GM19328 (cell line): Measurements from ENCODE around the gene CFAP299.
"Not testable (repeated sequence)": the region's sequence is repeated elsewhere in the genome, so short reads cannot be mapped to it uniquely, and the experiment has no call there.

ENCODE experiments used
- ATAC-seq: cut with Tn5 transposase; IDR thresholded peaks from one replicate; pipeline ENCODE4 v1.9.1; 2021; ENCODE audit warnings: mild to moderate bottlenecking, moderate library complexity; ENCODE audit not compliant: unreplicated experiment

Gene CFAP299

DNA sequence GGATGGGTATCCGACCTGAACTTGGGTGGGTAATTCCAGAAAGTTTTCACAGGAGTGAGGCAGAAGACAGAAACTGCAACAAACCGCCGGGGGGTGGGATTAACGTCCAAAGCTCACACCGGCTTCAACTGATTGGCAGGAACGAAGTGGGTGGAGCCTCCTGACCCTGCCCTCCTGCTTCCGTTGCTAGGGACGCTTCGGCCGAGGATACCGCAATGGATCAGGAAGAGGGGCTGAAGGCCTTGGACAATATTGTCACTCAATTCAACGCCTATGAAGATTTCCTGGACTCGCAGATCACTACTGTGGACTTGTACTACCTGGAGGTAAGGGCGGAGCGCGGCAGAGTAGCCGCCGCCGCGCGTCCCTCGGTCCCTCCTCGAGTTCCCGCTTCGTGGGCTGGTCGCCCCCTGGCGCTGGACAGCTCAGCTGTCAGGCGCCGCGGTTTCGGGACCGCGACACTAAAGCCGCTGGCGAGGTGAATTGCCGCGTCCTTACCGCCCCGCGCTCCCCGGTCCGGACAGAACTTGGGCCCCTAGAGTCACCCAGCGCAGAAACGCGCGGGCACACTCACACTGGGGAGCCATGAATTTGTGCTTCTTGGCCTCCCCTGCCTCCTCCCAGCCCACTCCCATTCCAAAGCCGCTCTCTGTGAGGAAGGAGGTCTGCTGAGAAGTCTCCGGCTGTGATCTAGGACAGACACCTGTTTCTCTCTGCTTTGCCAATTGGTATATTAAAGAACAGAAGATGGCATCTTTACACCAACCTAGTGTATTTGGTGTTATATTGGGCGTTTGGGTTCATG is at the start of gene CFAP299:
TSS of gene CFAP299 (plus strand) at position 177 of the 805 bp plus-strand sequence.
- ATAC-seq, result peak; percentile 99

DNA sequence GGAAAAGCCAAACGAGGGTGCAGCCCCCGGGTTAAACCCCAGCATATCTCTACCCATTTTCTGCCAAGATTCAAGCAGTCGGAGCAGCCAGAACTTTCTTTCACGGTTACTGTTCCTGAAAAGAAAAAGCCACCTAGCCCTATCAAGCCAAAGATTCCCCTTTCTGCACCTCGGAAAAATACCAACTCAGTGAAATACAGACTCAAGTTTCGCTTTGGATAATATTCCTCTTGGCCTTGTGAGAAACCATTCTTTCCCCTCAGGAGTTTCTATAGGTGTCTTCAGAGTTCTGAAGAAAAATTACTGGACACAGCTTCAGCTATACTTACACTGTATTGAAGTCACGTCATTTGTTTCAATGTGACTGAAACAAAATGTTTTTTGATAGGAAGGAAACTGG is 49.1 kb upstream of the CFAP299 start:
- no peak for ATAC-seq

- not testable (repeated sequence) for ATAC-seq
These were observed 44.9 kb upstream of the CFAP299 start for GRCh38 chr4:80290665-80291064.

DNA sequence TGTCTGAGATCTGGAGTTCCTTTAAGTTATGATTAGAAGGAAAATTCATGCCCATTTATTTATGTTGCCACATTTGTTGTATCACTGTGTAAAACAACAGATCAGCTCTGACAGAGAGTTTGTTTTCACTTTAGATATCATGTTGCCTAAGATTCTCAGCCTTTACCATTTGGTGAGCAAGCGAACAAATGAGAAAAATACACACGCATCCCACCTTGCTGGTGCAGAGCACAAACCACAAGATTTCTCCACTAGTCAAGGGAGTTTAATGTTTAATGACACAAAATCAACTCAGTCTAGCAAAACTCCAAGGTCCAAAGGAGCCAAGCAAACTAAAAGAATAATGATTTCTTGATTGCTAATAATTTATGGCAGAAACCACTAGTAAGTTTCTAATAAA is 41.3 kb upstream of the CFAP299 start:
- ATAC-seq, result no peak

DNA sequence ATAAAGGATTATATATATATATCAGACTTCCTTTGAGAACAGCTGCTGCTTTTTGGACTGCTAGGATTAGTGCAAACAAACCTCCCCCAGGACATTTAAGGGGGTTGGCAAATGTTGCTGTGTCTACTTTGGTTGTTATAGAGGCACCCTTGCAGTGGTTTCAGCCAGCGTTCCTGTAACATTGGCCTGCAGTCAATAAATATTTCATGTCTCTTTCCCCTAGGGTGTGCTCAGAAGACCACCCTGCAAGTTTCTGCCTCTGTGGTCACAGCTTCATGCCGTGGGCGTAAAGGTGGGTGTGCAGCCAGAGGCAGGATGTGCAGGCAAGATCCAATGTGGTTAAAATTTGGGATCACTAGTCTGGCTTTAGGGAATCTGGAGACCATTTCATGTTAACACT is 40.2 kb upstream of the CFAP299 start:
- ATAC-seq, result no peak

DNA sequence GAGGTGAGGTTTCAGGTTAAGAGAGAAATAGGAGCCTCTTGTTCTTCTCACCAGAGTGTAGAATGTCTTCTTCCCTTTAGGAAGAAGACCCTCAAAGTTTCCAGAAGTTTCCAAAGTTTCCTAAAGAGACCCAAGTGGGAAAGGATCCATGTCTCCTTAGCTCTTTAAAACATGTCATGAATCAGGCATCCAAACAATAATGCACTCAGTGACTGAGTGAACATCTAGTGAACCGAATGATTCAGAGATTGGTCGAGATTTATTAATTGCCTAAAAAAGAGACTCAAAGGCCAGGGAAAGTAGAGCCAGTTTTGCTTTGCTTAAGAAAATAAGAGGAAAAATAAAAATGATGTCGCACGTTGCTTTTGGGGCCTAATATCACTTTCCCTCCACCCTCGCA is 39.7 kb upstream of the CFAP299 start:
- ATAC-seq, result no peak

DNA sequence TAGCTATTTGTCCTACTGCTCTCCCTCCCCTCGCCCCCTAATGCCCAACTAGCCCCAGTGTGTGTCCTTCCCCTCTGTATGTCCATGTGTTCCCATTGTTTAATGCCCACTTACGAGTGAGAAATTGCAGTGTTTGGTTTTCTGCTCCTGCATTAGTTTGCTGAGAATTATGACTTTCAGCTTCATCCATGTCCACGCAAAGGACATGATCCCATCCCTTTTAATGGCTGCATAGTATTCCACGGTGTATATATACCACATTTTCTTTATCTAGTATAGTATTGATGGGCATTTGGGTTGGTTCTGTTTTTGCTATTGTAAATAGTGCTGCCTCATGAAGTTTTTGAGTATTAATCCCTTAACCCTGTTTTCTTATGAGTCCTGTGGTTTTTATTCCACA is 33.6 kb upstream of the CFAP299 start:
- ATAC-seq, result no peak

DNA sequence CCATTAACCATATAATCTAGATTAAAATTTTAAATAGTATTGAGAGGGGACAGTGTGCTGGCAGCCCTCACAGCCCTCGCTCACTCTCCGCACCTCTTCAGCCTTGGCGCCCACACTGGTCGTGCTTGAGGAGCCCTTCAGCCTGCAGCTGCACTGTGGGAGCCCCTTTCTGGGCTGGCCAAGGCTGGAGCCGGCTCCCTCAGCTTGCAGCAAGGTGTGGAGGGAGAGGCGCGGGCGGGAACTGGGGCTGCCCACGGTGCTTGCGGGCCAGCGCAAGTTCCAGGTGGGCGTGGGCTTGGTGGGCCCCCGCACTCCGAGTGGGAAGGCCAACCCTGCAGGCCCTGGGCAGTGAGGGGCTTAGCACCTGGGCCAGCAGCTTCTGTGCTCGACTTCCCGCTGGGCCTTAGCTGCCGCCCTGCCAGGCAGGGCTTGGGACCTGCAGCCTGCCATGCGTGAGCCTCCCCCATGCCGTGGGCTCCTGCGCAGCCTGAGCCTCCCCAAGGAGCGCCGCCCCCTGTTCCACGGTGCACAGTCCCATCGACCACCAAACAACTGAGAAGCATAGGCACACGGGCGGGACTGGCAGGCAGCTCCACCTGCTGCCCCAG is 32.8 kb upstream of the CFAP299 start:
- ATAC-seq, result no peak

- no peak for ATAC-seq
These were observed 30.1 kb upstream of the CFAP299 start for GRCh38 chr4:80305466-80305865.

DNA sequence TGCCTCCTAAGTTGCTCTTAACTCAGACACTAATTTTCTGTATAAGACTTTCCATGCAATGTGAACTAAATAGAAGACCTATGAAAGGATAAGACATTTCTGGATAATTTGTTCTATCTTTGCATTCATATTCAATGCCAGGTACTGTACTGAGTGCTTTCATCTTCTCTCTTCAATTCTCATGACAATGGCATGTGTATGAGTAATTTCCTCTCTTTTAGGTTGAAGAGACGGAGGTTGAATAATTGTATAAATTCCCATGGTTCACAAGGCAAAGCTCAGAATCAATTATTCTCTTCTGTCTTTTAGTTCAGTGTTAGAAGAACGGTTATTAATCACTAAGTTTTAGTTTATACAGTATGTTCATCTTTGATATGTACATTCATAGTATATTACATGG is 29.3 kb upstream of the CFAP299 start:
- no peak for ATAC-seq

DNA sequence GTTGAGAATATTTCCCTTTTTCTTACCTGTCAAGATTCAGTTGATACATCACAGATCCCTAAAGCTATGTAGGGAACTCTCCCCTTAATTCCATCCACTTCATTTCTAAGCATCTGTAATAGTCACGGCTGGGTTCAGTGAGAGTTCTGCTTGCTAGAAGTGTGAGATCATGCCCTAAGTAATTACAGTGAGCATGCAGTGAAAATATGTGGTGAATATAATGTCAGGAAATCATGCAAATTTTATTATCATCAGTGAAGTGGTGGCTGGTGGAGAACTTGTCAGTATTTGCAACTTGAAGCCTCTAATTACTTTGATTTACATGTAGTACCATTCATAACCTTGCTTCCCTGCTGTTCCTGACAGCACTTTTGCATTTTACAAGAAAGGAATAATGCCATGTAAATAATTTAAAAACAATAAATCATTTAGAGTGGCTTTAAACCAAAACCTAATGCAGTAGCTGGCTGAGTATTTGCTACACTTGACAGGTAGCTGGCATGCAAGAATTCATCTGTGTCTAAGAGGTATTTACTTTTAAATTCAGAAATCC is 28.3 kb upstream of the CFAP299 start:
- no peak for ATAC-seq

DNA sequence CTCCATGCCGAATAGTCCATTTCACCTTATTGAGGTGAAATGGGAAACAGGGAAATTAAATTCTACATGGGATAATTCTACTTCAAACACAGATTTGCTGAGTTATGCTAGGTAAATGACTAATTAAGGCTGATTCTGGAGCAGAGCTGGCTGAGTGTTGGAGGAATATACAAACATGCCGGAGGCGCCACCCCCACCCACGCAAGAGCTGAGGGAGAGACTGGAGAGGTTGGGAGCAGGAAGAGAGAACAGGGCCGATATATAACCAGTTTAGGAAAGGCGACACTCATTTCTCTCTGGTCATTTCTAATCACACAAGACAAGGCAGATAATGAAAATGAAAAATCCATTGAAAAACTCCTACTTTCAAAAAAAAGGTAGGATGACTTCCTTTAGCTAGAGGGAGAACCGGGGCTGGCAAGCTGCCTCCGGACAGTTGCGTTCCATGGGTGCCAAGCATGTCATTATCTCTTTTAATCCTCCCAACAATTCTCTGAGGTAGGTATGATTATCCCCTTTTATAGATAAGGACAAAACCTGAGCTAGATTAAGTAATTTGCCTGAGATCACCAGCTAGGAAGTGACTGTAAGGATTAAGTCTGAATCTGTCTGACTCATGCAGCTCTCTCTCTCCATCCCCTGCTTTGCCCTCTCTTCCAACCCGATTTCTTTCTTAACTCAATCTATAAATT is 27.6 kb upstream of the CFAP299 start:
- ATAC-seq, result no peak

DNA sequence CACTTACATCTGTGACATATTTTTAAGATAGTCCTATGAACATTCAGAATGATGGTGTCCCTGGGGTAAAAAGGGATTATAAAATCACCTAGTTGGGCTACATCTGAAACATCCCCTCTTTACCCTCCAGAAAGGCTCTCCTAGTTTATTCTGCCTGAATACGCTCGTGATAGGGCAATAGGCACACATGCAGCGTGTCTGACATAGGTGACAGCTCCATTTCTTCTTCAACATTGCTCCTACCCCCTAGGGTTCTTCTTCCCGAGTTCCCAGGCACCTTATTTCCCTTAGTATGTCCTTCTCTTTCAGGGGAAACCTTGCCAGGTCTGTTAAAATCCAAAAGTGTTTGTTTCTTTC is 27.1 kb upstream of the CFAP299 start:
- ATAC-seq, result no peak

DNA sequence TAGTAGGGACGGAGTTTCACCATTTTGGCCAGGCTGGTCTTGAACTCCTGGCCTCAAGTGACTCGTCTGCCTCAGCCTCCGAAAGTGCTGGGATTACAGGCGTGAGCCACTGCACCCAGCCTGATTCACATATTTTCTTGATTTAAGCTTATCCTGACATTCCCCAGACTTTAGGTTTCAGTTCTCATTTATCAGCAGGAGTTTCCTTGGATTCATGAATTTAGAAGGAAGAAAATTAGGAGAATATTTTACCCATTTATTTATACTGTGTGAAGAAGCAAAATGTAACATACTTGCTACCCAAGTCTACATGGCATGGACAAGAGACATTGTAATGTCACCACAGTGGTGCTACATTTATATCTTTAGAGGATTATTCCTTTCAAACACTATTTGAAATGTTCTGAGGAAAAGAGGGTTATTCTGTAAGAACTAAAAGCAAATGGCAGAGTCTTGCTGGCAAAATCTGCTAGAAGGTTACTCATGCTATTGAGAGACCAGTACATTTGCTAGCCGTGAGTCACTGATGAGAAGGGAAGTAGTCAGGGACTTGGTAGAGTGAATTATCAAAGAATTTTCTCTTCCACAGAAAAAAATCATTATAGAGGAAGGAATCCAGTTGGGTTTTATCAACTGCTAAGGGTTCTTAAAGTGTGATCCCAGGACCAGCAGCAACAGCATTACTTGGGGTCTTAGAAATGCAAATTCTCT is 26.1 kb upstream of the CFAP299 start:
- no peak for ATAC-seq

DNA sequence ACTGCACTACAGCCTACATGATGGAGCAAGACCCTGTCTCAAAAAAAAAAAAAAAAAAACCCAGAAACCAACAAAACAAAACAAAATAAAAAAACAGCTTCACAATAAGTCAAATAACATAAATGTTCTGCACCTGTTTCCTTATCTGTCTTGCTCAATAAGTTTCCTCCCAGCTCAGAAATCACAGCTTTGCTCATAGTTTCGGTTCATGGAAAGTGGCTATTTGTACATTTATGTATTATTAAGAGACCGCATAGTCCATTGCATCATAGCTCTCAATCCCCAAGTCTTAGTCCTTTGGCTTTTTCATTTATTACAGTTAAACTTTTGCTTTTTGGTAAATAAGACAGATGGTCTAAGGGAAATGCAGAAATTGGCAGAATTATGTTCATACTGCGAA is 24.4 kb upstream of the CFAP299 start:
- no peak for ATAC-seq

DNA sequence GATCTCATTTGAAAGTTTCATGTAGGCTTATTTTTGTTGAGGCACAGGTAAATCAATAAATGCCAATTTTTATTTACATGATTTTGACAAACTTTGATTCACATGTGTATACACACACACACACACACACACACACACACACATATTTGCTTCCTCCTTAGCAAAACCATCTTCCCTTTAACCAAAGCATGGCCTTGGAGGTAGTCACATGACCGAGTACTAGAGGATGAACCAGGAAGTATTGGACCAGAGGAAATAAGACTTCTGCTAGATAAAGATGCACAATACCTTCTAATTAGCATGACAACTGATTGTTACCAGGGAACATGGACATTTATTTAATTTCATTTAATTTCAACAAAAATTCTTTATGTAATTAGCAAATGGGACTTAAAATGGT is 23.4 kb upstream of the CFAP299 start:
- ATAC-seq, result no peak

GRCh38 chr4:80313627-80314026 is 21.9 kb upstream of the CFAP299 start:
- ATAC-seq, result no peak

- ATAC-seq, result not testable (repeated sequence)
These were observed 19.7 kb upstream of the CFAP299 start for GRCh38 chr4:80315848-80316247.

DNA sequence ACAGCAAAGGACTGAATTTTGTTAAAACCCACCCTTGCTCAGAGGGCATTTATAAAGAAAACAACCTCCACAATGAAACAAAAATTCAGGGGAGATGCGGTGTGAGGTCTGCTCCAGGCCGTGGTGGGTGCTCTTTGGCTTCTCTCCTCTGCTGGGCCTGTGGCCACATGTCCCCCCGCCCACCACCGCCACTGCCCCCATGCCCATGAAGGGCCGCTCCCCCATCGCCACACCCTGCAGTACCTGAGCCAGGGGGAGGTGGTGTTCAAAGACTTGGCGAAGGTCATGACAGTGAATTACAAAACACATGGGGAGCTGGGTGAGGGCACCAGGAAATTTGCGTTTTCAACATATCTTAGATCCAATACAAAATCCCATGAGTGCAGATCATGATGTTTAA is 14.2 kb upstream of the CFAP299 start:
- ATAC-seq, result no peak

DNA sequence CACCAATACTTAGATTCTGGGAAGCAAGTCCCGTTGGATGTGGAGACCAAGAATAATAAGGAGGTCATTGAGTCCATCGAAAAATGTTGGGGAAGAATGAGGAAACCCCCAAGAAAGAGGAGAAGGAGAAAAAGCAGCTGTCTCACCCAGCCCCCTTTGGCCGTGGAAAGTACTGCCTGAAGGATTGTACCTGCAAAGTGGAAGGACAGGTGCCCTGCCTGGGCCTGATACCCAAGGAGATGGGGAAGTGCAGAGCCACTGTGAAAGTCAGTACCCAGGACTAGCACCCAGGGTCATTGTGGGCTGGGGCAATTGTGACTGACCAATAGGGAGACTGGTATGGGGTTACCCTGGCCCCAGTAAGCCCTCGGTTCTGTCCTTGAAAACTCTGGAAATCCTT is 13.8 kb upstream of the CFAP299 start:
- no peak for ATAC-seq

GRCh38 chr4:80322716-80323115 is 12.8 kb upstream of the CFAP299 start:
- no peak for ATAC-seq
